HepG2 (cell line): ENCODE results near the gene AHR. TPM values are rescaled to one million over a fixed set of nuclear protein-coding genes. Genes with fewer than 3 reads are reported as not detected.

ENCODE experiments used
- AKAP8 ChIP-seq: sonication (generic); formaldehyde crosslinking; IDR thresholded peaks from 2 replicates; pipeline ENCODE4 v1.5.1; 2020; ENCODE audit warnings: mild to moderate bottlenecking, missing genetic modification reagents
- BCLAF1 ChIP-seq: fragments of 450-650 bp; IDR thresholded peaks from 2 replicates; pipeline ENCODE4 v1.6.1; 2017; ENCODE audit warnings: mild to moderate bottlenecking
- BORCS8-MEF2B ChIP-seq: sonication (generic); formaldehyde crosslinking; IDR thresholded peaks from 2 replicates; pipeline ENCODE4 v1.8.0; 2022; ENCODE audit warnings: mild to moderate bottlenecking, missing genetic modification reagents
- EP300 ChIP-seq, 3 experiments: sonication (generic) in 1 of 3; formaldehyde crosslinking in 1 of 3; IDR thresholded peaks; 2 replicates each; pipeline versions ENCODE4 v1.5.1 to v1.6.1; 2011 to 2020; ENCODE audit warnings: low read depth in 2 of 3, low read length in 2 of 3, borderline replicate concordance in 1 of 3, improper control_type of control experiment in 1 of 3, mild to moderate bottlenecking in 1 of 3, missing genetic modification reagents in 1 of 3, moderate library complexity in 1 of 3
- NPAS2 ChIP-seq: sonication (generic); formaldehyde crosslinking; IDR thresholded peaks from 2 replicates; pipeline ENCODE4 v1.8.0; 2022; ENCODE audit warnings: mild to moderate bottlenecking, missing genetic modification reagents, borderline replicate concordance
- NRL ChIP-seq: sonication (generic); formaldehyde crosslinking; IDR thresholded peaks from 2 replicates; pipeline ENCODE4 v1.5.0; 2020; ENCODE audit warnings: missing genetic modification reagents, mild to moderate bottlenecking, moderate library complexity, borderline replicate concordance
- ZBTB46 ChIP-seq: sonication (generic); formaldehyde crosslinking; IDR thresholded peaks from 2 replicates; pipeline ENCODE4 v1.4.0; 2020; ENCODE audit warnings: mild to moderate bottlenecking, missing genetic modification reagents, borderline replicate concordance
- ZNF235 ChIP-seq: sonication (generic); formaldehyde crosslinking; IDR thresholded peaks from 2 replicates; pipeline ENCODE4 v1.8.1; 2023; ENCODE audit warnings: mild to moderate bottlenecking, missing genetic modification reagents, borderline replicate concordance
- ZNF263 ChIP-seq: sonication (generic); formaldehyde crosslinking; IDR thresholded peaks from 2 replicates; pipeline ENCODE4 v1.4.0; 2020; ENCODE audit warnings: missing genetic modification reagents
- ZNF350 ChIP-seq: sonication (generic); formaldehyde crosslinking; IDR thresholded peaks from 2 replicates; pipeline ENCODE4 v1.4.0; 2020; ENCODE audit warnings: mild to moderate bottlenecking, low read depth, missing genetic modification reagents, borderline replicate concordance
- ZNF570 ChIP-seq: sonication (generic); formaldehyde crosslinking; IDR thresholded peaks from 2 replicates; pipeline ENCODE4 v1.4.0; 2020; ENCODE audit warnings: mild to moderate bottlenecking, missing genetic modification reagents, borderline replicate concordance
- ZNF614 ChIP-seq: IDR thresholded peaks from 2 replicates; pipeline ENCODE4 v1.6.1; 2018; ENCODE audit warnings: missing biosample characterization, missing genetic modification reagents, inconsistent platforms, borderline replicate concordance
- ZNF775 ChIP-seq: sonication (generic); formaldehyde crosslinking; IDR thresholded peaks from 2 replicates; pipeline ENCODE4 v1.4.0; 2020; ENCODE audit warnings: missing genetic modification reagents, mild to moderate bottlenecking, moderate library complexity, borderline replicate concordance
- ZNF839 ChIP-seq: sonication (generic); formaldehyde crosslinking; IDR thresholded peaks from 2 replicates; pipeline ENCODE4 v1.4.0; 2020; ENCODE audit warnings: missing genetic modification reagents, mild to moderate bottlenecking, borderline replicate concordance
- polyA plus RNA-seq, 8 experiments: library from polyadenylated mRNA; depleted of rRNA in 3 of 8; stranded (reverse) in 7 of 8; unstranded in 1 of 8; fragments of >200 nt; fragmentation: Illumina TruSeq in 4 of 8; extraction: Trizol in 4 of 8; gene quantifications; 2 replicates each; pipeline versions ENCODE4 v1.2.1 to v1.2.3, GENCODE V29; 2011 to 2016; ENCODE audit warnings: low read depth in 4 of 8, missing spikeins in 1 of 8, mixed read lengths in 1 of 8; ENCODE audit not compliant: insufficient read depth in 1 of 8
- total RNA-seq, 5 experiments: library from RNA; depleted of rRNA; stranded (reverse); fragments of >200 nt; fragmentation: Illumina TruSeq; extraction: Trizol; gene quantifications; 2 replicates each; pipeline ENCODE4 v1.2.3, GENCODE V29; 2016; ENCODE audit warnings: low read depth in 1 of 5
- TF ChIP-seq, protein P1 (sequence below): sonication (generic); formaldehyde crosslinking; IDR thresholded peaks from 2 replicates; pipeline ENCODE4 v1.4.0; 2020; ENCODE audit warnings: low read depth, missing genetic modification reagents
- TF ChIP-seq, protein P2 (sequence below): IDR thresholded peaks from 2 replicates; pipeline ENCODE4 v1.6.1; 2016; ENCODE audit warnings: mild to moderate bottlenecking, missing biosample characterization, missing genetic modification reagents
- TF ChIP-seq, protein P3 (sequence below): sonication (generic); formaldehyde crosslinking; IDR thresholded peaks from 2 replicates; pipeline ENCODE4 v1.8.0; 2022; ENCODE audit warnings: mild to moderate bottlenecking, missing genetic modification reagents, moderate library complexity

The AHR gene
- total and polyA plus RNA-seq, 2 of the 13 experiments (the other 11 are each of a cell fraction or from before 2014, with no cell fraction given), result 9.0 to 31.3 TPM

- 0 out of 4 replicates have a peak, but pooled peaks of 1 of the 2 experiments have one; percentile 6 for TF ChIP-seq EP300 (IDR thresholded peaks at IDR 0.05; ENCODE audit: low read depth in 2 of 2, low read length in 2 of 2)
- TF ChIP-seq EP300 (CRISPR knock-in tag; IDR thresholded peaks at IDR 0.05; ENCODE audit: borderline replicate concordance), result no peak; the same call in 1 of the 2 replicates
- no peak for TF ChIP-seq BCLAF1
- TF ChIP-seq AKAP8 (CRISPR knock-in tag), result no peak
- TF ChIP-seq ZNF839 (CRISPR knock-in tag), result no peak
- TF ChIP-seq NRL, result no peak; the same call in 1 of the 2 replicates
- no peak for TF ChIP-seq ZNF570 (CRISPR knock-in tag)
- no peak for TF ChIP-seq ZNF775 (CRISPR knock-in tag)
- no peak for TF ChIP-seq ZNF235 (CRISPR knock-in tag)
- no peak for TF ChIP-seq ZBTB46 (CRISPR knock-in tag)
- 0 out of 2 replicates have a peak, but pooled peaks have one; percentile 16 for TF ChIP-seq ZNF614 (CRISPR knock-in tag)
- TF ChIP-seq NPAS2 (CRISPR knock-in tag), result no peak
- TF ChIP-seq, protein P1, sequence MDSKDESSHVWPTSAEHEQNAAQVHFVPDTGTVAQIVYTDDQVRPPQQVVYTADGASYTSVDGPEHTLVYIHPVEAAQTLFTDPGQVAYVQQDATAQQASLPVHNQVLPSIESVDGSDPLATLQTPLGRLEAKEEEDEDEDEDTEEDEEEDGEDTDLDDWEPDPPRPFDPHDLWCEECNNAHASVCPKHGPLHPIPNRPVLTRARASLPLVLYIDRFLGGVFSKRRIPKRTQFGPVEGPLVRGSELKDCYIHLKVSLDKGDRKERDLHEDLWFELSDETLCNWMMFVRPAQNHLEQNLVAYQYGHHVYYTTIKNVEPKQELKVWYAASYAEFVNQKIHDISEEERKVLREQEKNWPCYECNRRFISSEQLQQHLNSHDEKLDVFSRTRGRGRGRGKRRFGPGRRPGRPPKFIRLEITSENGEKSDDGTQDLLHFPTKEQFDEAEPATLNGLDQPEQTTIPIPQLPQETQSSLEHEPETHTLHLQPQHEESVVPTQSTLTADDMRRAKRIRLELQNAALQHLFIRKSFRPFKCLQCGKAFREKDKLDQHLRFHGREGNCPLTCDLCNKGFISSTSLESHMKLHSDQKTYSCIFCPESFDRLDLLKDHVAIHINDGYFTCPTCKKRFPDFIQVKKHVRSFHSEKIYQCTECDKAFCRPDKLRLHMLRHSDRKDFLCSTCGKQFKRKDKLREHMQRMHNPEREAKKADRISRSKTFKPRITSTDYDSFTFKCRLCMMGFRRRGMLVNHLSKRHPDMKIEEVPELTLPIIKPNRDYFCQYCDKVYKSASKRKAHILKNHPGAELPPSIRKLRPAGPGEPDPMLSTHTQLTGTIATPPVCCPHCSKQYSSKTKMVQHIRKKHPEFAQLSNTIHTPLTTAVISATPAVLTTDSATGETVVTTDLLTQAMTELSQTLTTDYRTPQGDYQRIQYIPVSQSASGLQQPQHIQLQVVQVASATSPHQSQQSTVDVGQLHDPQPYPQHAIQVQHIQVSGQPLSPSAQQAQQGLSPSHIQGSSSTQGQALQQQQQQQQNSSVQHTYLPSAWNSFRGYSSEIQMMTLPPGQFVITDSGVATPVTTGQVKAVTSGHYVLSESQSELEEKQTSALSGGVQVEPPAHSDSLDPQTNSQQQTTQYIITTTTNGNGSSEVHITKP (CRISPR knock-in tag), result no peak
- no peak for TF ChIP-seq ZNF350
- 0 out of 2 replicates have a peak, but pooled peaks have one; percentile 17 for TF ChIP-seq ZNF263
- TF ChIP-seq, protein P2, sequence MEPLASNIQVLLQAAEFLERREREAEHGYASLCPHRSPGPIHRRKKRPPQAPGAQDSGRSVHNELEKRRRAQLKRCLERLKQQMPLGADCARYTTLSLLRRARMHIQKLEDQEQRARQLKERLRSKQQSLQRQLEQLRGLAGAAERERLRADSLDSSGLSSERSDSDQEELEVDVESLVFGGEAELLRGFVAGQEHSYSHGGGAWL (CRISPR knock-in tag), result peak; percentile 52; the same call in 1 of the 2 replicates
- TF ChIP-seq, protein P3, sequence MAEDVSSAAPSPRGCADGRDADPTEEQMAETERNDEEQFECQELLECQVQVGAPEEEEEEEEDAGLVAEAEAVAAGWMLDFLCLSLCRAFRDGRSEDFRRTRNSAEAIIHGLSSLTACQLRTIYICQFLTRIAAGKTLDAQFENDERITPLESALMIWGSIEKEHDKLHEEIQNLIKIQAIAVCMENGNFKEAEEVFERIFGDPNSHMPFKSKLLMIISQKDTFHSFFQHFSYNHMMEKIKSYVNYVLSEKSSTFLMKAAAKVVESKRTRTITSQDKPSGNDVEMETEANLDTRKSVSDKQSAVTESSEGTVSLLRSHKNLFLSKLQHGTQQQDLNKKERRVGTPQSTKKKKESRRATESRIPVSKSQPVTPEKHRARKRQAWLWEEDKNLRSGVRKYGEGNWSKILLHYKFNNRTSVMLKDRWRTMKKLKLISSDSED (CRISPR knock-in tag), result no peak
- peak; percentile 58; the same call in 1 of the 2 replicates for TF ChIP-seq BORCS8-MEF2B (CRISPR knock-in tag)
Measured at GRCh38 chr7:17298102-17298839, at the start of gene AHR (continued).
